Measurements from ENCODE around the gene ATP12A.

ATP12A gene

GRCh38 chr13:24687611-24688010 is 7.4 kb downstream of the ATP12A start:
- no peaks in the 10 kb centered on the region for H3K27me3 ChIP-seq (ENCODE audit: control insufficient read depth, insufficient read depth, low read length)
- no peak overlapping the region for H3K4me3 ChIP-seq (ENCODE audit: low read length)
- no peaks in the 10 kb centered on the region for H3K9me3 ChIP-seq (ENCODE audit: control insufficient read depth, insufficient read depth, low read length)
- no CpG with 5 or more reads among the region's 7 CpGs for WGBS (ENCODE audit: insufficient coverage, insufficient read length)
- no peak for DNase-seq (ENCODE audit: low read depth, low spot score)
- no peaks in the 10 kb centered on the region for H3K36me3 ChIP-seq (ENCODE audit: control insufficient read depth, insufficient read depth, low read length)
- no peak overlapping the region for H3K27ac ChIP-seq (ENCODE audit: low read length)
- H3K4me1 ChIP-seq (ENCODE audit: control insufficient read depth, insufficient read depth, low read length) = peaks cover 2% of the 10 kb centered on the region; the same call in 1 of the 2 replicates

- no CpG with 5 or more reads among the region's 10 CpGs for WGBS (ENCODE audit: insufficient coverage, insufficient read length)
- Histone ChIP-seq H3K9me3 (ENCODE audit: control insufficient read depth, insufficient read depth, low read length) (no peaks in the 10 kb centered on the region), H3K4me3 (ENCODE audit: low read length) (no peak overlapping the region), H3K36me3 (ENCODE audit: control insufficient read depth, insufficient read depth, low read length) (no peaks in the 10 kb centered on the region), H3K27me3 (ENCODE audit: control insufficient read depth, insufficient read depth, low read length) (no peaks in the 10 kb centered on the region), H3K4me1 (ENCODE audit: control insufficient read depth, insufficient read depth, low read length) (peaks cover 2% of the 10 kb centered on the region; the same call in 1 of the 2 replicates), H3K27ac (ENCODE audit: low read length) (no peak overlapping the region)
- no peak for DNase-seq (ENCODE audit: low read depth, low spot score)
These were observed 7.9 kb downstream of the ATP12A start for GRCh38 chr13:24688111-24688510.

DNA sequence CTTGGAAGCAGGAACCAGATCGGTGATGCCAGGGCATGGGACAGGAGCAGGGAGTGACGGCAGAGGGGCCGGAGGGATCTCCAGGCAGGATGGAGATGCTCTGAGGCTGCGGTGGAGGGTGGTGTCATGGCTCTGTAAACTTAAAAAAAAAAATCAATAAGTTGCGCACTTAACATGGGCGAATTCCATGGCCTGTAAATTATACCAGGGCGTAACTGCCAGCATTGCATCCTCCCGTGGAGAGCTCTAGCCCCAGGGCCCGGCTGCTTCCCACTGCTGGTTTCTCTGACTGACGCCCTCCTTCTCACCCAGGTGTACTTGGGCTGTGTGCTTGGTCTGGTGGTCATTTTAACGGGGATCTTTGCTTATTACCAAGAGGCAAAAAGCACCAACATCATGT is 8.7 kb downstream of the ATP12A start:
- Histone ChIP-seq H3K9me3 (ENCODE audit: control insufficient read depth, insufficient read depth, low read length) (no peaks in the 10 kb centered on the region), H3K4me3 (ENCODE audit: low read length) (no peak overlapping the region), H3K36me3 (ENCODE audit: control insufficient read depth, insufficient read depth, low read length) (no peaks in the 10 kb centered on the region), H3K27me3 (ENCODE audit: control insufficient read depth, insufficient read depth, low read length) (no peaks in the 10 kb centered on the region), H3K4me1 (ENCODE audit: control insufficient read depth, insufficient read depth, low read length) (peaks cover 2% of the 10 kb centered on the region; the same call in 1 of the 2 replicates), H3K27ac (ENCODE audit: low read length) (no peak overlapping the region)
- WGBS (ENCODE audit: insufficient coverage, insufficient read length) = no CpG with 5 or more reads among the region's 11 CpGs
- DNase-seq (ENCODE audit: low read depth, low spot score) = no peak

DNA sequence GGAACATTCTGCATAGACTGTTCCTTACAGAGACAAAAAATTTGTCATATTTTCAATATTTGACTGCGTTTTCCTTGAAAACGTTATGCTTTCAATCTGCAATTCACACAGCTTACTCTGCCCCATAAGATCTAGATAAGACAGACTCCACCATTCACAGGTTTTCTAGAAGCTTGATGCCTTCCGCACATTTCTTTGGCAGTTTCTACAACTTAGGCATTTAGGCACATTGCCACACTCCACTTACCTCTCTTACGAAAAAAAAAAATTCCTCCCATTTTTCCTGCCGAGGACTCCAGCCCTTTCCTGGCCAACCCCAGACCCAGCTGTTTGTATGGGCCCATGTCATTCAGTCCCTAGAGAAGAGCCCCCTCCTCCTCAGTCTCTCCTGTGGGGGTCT is 11.2 kb downstream of the ATP12A start:
- Histone ChIP-seq H3K4me1 (ENCODE audit: control insufficient read depth, insufficient read depth, low read length) (no peaks in the 10 kb centered on the region; the same call in 1 of the 2 replicates), H3K4me3 (ENCODE audit: low read length) (no peak overlapping the region), H3K36me3 (ENCODE audit: control insufficient read depth, insufficient read depth, low read length) (no peaks in the 10 kb centered on the region), H3K27ac (ENCODE audit: low read length) (no peak overlapping the region), H3K9me3 (ENCODE audit: control insufficient read depth, insufficient read depth, low read length) (no peaks in the 10 kb centered on the region), H3K27me3 (ENCODE audit: control insufficient read depth, insufficient read depth, low read length) (no peaks in the 10 kb centered on the region)
- WGBS (ENCODE audit: insufficient coverage, insufficient read length) = no CpG with 5 or more reads among the region's 5 CpGs
- no peak for DNase-seq (ENCODE audit: low read depth, low spot score)

DNA sequence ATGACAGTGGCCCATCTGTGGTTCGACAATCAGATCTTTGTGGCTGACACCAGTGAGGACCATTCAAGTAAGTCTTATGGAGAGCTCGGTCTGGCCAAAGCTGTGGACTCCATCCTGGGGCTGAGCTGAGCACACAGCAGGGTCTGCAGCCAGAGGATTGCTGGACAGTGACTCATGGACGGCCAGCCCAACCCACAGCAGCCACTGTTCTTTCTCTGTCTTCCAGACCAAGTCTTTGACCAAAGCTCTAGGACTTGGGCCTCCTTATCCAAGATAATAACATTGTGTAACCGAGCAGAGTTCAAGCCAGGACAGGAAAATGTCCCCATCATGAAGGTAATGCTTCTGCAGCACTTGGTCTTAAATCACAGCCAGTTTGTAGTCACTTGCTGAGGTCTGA is 12.4 kb downstream of the ATP12A start:
- no peak overlapping the region for H3K27ac ChIP-seq (ENCODE audit: low read length)

DNA sequence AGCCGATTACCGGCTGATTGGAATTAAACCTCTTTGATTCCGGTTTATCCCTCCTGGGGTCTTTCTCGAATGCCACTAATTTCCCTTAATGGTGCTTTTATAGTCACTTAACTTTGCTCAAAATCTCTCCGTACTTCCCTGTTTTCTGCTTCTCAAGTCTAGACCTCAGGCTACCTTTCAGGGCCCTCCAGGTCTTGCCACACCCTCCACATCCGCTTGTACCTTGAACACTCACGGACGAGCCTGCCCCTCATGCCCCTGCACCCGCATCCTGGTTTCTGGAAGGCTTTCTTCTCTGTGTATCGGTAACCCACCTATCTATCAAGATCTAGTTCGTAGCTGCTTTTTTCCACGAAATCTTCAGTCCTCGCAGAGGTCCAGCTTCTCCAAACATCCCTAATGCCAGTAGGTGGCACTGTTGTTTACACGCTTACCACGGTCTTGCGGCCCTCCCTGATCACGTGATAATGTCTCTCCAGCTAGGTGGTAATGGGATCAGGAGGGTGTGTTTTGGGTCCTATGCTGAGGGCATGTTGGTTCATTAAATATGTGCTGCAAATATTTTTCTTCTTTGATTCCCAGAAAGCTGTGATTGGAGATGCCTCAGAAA is 13.8 kb downstream of the ATP12A start:
- no peak overlapping the region for H3K4me3 ChIP-seq (ENCODE audit: low read length)
- H3K9me3 ChIP-seq (ENCODE audit: control insufficient read depth, insufficient read depth, low read length) = no peaks in the 10 kb centered on the region
- H3K27ac ChIP-seq (ENCODE audit: low read length) = no peak overlapping the region
- no CpG with 5 or more reads among the region's 17 CpGs for WGBS (ENCODE audit: insufficient coverage, insufficient read length)
- H3K36me3 ChIP-seq (ENCODE audit: control insufficient read depth, insufficient read depth, low read length) = no peaks in the 10 kb centered on the region
- no peaks in the 10 kb centered on the region for H3K27me3 ChIP-seq (ENCODE audit: control insufficient read depth, insufficient read depth, low read length)
- H3K4me1 ChIP-seq (ENCODE audit: control insufficient read depth, insufficient read depth, low read length) = no peaks in the 10 kb centered on the region; the same call in 1 of the 2 replicates
- peak; percentile 71 for DNase-seq (ENCODE audit: low read depth, low spot score)

More for the DNA sequence above, 12.4 kb downstream of the ATP12A start:
- Histone ChIP-seq H3K27me3 (ENCODE audit: control insufficient read depth, insufficient read depth, low read length) (no peaks in the 10 kb centered on the region), H3K36me3 (ENCODE audit: control insufficient read depth, insufficient read depth, low read length) (no peaks in the 10 kb centered on the region), H3K4me1 (ENCODE audit: control insufficient read depth, insufficient read depth, low read length) (no peaks in the 10 kb centered on the region; the same call in 1 of the 2 replicates), H3K4me3 (ENCODE audit: low read length) (no peak overlapping the region), H3K9me3 (ENCODE audit: control insufficient read depth, insufficient read depth, low read length) (no peaks in the 10 kb centered on the region)
- WGBS (ENCODE audit: insufficient coverage, insufficient read length) = no CpG with 5 or more reads among the region's 4 CpGs
- DNase-seq (ENCODE audit: low read depth, low spot score) = no peak

- Histone ChIP-seq H3K4me3 (ENCODE audit: low read length) (no peak overlapping the region), H3K27me3 (ENCODE audit: control insufficient read depth, insufficient read depth, low read length) (no peaks in the 10 kb centered on the region), H3K36me3 (ENCODE audit: control insufficient read depth, insufficient read depth, low read length) (no peaks in the 10 kb centered on the region), H3K27ac (ENCODE audit: low read length) (no peak overlapping the region), H3K4me1 (ENCODE audit: control insufficient read depth, insufficient read depth, low read length) (no peaks in the 10 kb centered on the region; the same call in 1 of the 2 replicates), H3K9me3 (ENCODE audit: control insufficient read depth, insufficient read depth, low read length) (no peaks in the 10 kb centered on the region)
- no CpG with 5 or more reads among the region's 12 CpGs for WGBS (ENCODE audit: insufficient coverage, insufficient read length)
- DNase-seq (ENCODE audit: low read depth, low spot score) = no peak
These were observed 14.7 kb downstream of the ATP12A start for GRCh38 chr13:24694907-24695306.

- WGBS (ENCODE audit: insufficient coverage, insufficient read length) = no CpG with 5 or more reads among the region's 12 CpGs
- no peaks in the 10 kb centered on the region for H3K27me3 ChIP-seq (ENCODE audit: control insufficient read depth, insufficient read depth, low read length)
- no peak overlapping the region for H3K27ac ChIP-seq (ENCODE audit: low read length)
These were observed 18.5 kb downstream of the ATP12A start for GRCh38 chr13:24698686-24699085.

DNA sequence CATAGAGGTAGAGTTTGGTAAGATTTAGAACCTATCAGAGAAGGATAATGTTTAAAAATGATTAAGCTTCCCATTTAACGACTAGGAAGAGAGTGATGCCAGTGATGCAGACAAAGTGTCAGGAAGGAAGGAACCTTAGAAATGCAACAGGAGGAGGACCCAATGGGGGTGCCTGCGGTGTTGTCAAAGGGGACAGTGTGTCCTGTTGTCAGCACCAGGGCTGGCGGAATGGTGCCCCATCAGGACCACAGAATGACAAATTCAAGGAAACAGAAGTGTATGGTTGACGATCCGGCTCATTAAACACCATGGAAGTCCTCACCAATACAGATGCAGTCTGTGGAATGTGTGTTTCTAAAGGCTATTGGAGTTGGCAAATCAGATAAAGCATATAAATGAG is 19.3 kb downstream of the ATP12A start:
- Histone ChIP-seq H3K27ac (ENCODE audit: low read length) (no peak overlapping the region), H3K4me1 (ENCODE audit: control insufficient read depth, insufficient read depth, low read length) (no peaks in the 10 kb centered on the region; the same call in 1 of the 2 replicates), H3K27me3 (ENCODE audit: control insufficient read depth, insufficient read depth, low read length) (no peaks in the 10 kb centered on the region), H3K4me3 (ENCODE audit: low read length) (no peak overlapping the region), H3K36me3 (ENCODE audit: control insufficient read depth, insufficient read depth, low read length) (no peaks in the 10 kb centered on the region), H3K9me3 (ENCODE audit: control insufficient read depth, insufficient read depth, low read length) (no peaks in the 10 kb centered on the region)
- no peak for DNase-seq (ENCODE audit: low read depth, low spot score)
- no CpG with 5 or more reads among the region's 5 CpGs for WGBS (ENCODE audit: insufficient coverage, insufficient read length)

More at GRCh38 chr13:24698686-24699085, 18.5 kb downstream of the ATP12A start:
- no peak for DNase-seq (ENCODE audit: low read depth, low spot score)
- H3K9me3 ChIP-seq (ENCODE audit: control insufficient read depth, insufficient read depth, low read length) = no peaks in the 10 kb centered on the region
- H3K4me1 ChIP-seq (ENCODE audit: control insufficient read depth, insufficient read depth, low read length) = no peaks in the 10 kb centered on the region; the same call in 1 of the 2 replicates
- H3K4me3 ChIP-seq (ENCODE audit: low read length) = no peak overlapping the region
- H3K36me3 ChIP-seq (ENCODE audit: control insufficient read depth, insufficient read depth, low read length) = no peaks in the 10 kb centered on the region

DNA sequence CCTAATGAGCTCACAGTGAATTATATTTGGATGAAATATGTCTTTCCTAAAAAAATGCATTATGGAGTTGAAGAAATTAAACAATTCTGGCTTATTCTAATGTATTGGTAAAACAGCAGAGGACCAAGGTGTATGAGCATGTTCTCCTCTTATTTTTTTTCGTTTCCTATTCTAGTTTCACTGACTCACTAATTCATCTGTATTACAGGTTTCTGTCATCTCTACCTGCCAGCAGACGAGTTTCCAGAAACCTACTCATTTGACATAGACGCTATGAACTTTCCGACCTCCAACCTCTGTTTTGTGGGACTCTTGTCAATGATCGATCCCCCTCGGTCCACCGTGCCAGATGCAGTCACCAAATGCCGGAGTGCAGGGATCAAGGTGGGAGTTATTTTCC is 20.3 kb downstream of the ATP12A start:
- Histone ChIP-seq H3K4me1 (ENCODE audit: control insufficient read depth, insufficient read depth, low read length) (no peaks in the 10 kb centered on the region), H3K27me3 (ENCODE audit: control insufficient read depth, insufficient read depth, low read length) (no peaks in the 10 kb centered on the region), H3K4me3 (ENCODE audit: low read length) (no peak overlapping the region), H3K36me3 (ENCODE audit: control insufficient read depth, insufficient read depth, low read length) (no peaks in the 10 kb centered on the region), H3K9me3 (ENCODE audit: control insufficient read depth, insufficient read depth, low read length) (no peaks in the 10 kb centered on the region), H3K27ac (ENCODE audit: low read length) (no peak overlapping the region)
- DNase-seq (ENCODE audit: low read depth, low spot score) = no peak
- no CpG with 5 or more reads among the region's 8 CpGs for WGBS (ENCODE audit: insufficient coverage, insufficient read length)

All from iPS DF 6.9 (cell line).